ENCODE measurements around the gene TK1.
"Not testable (repeated sequence)": the region's sequence is repeated elsewhere in the genome, so short reads cannot be mapped to it uniquely, and the experiment has no call there.

Gene TK1

DNA sequence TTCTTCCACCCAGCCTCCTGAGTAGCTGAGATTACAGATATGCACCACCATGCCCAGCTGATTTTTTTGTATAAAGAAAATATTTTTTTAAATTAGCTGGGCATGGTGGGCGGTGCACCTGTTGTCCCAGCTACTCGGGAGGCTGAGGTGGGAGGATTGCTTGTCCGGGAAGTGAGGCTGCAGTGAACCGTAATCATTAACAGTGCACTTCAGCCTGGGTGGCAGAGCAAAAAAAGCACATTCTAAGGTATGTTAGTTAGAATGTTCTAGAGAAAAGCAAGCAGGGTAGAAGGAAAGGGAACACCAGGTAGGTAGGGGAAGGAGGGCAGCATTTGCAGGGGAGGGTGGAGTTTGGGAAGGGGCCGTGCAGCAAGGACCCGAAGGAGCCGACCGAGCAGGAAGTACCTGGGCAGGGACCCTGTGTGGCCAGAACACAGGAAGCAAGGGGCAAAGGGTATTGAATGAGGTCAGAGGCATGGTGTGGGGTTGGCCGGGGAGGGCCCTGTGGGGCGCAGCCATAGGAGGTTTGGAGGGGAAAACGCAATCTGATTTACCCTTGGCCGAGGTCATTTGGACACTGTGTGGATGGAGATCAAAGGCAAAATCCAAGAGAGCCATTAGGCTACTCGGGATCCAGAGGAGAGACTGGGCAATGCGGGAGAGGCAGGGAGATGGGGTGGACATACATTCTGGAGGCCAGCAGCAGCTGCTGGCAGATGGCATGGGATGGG, 38.4 kb downstream of the TK1 start:
- no peak for DNase-seq (ENCODE audit: low spot score)

DNA sequence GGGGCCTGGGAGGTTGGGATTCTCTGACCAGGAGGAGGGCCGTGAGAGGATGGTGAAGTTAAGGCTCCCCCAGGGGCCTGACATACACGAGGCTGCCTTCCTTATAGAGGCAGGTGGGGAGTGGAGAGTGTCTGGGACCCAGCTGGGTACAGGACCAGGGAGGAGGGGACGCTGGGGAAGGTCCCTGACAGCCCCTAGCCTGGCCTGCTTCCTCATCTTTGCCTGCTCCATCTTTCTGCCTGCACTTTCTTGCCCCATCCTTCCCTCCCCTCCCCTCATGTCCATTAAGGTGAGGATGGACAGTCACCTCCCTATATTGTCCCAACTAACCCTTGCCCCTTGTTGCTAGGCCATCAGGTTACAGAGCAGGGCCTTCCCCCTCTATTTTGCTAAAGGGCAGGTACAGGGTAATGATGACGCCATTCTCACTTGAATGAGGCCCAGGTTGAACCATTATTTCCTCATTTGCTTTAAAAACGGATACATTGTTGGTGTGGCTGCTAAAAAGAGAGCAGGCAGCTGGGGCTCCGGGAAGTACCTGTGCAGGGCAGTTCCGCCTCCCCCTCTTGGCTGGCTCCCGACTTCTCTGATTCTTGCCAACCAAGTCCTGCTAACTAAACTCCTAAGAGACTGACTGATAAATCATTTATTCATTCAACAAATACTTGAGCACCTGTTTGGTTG, 39.4 kb downstream of the TK1 start:
- DNase-seq (ENCODE audit: low spot score), result no peak

DNA sequence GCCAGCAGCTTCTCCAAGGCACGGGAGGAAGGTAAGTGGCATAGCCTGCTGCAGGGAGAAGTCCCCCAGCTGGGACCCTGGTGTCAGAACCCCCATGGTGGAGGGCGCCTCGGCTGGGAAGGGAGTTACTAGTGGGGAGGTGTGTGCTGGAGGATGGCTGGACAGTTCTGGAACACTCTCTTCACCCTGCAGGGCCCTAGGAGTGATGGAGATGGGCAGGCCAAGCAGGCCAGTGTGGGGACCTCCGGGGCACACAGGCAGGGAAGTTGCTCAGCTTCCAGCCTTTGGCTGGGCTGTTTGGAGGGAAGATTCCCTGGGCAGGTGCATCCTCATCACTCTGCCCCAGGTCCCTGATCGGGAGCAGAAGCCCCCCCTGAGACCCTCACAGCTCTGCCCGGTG, 40.0 kb downstream of the TK1 start:
- DNase-seq (ENCODE audit: low spot score), result no peak

DNA sequence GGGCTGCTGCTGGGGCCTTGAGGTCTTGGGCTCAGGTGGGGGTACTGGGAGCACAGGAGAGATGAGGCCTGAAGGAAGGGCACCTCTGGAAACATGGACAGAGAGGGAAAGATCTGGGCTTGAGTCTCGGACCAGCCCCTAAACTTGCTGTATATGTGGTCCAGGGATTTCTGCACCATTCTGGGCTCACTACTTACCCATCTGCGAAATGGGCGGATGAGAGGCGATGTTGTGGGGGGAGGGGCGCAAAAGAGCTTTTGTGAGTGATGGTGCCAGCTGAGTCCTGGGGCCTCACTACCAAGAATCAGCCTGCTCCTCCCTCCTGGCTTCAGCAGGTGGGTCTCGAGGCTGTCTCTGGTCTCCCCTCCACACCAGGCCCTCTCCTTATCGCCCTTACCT, 40.4 kb downstream of the TK1 start:
- DNase-seq (ENCODE audit: low spot score), result no peak

DNA sequence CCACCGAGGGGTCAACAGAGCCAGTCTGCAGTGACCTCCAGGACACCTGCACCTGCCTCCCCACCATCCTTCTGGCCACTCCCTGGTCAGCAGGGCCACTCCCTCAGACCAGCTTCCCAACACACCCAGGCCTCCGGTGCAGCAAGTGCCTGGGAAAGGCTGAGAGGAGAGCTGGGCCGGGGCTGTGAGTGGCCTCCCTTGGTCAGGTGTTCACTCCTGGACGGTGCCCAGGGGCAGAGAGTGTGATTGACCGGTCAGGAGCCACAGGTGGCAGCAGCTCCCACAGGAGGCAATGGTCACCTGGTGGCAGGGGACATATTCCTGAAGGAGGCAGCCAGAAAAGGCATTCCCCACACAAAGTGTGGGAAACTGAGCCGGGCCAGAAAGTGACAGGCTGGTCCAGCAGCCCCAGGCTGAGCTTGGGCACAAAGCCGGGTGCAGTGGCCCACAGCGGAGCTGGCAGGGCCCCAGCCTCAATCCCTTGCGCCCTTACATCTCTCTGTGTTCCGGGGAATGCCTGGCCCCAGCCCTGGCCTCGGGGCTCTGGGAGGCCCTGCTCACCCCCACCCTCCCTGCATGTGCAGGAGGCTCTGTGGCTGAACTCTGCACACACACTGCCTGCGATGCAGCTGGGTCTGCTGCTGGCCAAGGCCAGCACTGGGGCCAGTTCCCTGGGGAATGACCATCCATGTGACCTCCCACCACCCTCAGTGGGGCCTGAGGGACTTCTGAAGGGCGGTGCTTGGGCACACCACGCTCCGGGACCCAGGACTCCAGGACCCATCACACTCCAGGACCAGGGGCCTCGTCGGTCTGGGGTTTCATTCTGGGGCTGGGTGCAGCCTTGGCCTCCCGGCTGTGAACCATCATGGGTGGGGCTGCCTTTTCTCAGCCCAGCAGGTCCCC, 41.9 kb downstream of the TK1 start:
- no peak for DNase-seq (ENCODE audit: low spot score)

DNA sequence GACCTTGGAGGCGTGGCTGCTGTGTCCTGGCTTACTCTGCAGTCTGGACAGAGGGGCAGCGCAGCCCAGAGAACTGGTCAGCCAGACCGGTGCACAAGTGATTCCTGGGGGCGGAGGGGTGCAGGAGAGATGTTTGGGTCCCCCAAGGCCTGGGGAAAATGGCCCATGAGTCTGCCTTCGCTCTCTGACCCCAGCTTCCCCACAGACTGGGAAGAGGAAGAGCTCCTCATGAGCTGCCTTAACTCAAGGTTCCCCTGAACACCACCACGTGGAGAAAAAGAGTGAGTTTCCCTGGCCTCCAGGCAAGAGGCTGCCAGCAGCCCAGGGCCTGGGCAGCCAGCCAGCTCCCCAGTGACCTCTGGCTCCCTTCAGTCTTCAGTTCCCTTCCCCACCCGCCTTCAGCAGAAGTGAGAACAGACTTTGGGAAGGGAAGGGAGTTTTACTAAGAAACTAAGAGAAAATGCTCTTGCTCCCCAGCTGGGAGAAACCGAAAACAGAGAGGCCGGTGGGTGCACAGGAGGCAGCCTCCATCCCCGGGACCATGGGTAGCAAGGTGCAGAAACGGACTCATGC, 42.6 kb downstream of the TK1 start:
- DNase-seq (ENCODE audit: low spot score), result no peak

DNA sequence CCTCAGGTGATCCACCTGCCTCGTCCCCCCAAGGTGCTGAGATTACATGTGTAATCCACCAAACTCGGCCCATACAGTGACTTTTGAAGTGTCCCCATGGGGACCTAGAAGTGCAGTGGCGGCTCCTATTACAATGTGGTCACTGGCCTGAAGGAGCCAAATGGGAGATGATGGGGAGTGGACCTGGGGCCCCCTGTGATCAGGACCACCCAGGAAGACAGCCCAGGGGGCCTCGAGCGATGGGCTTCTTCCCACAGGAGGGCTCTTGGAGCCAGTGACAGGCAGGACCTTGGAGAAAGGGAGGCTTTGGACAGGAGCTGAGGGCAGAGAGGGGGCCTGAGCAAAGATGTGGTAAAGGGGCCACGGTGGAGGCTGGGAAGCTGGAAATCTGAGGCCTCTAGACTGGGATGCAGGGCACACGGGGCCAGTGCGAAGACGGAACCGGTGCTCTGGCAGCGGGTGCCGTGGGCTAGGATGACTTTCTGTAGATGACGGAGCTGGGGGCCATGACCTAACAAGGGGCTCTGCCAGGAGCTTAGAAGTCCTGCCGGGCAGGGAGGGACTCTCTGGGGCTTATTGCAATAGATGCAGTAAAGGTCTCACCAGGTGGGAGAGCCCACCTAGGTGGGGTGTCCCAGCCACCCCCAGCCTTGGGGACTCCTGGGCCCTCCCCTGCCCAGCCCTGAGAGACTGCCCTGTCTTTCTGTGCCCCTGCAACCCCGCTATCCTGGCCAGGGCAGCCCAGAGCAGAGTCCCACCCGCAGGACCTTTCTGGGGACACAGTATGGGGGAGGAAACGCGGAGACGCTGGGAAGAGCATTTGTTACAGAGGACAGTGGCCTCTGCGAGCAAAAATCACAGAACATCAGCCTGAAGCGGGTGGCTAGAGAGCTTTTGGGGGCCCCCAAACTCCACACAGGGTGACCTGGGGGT, 43.4 kb downstream of the TK1 start:
- DNase-seq (ENCODE audit: low spot score), result no peak

DNA sequence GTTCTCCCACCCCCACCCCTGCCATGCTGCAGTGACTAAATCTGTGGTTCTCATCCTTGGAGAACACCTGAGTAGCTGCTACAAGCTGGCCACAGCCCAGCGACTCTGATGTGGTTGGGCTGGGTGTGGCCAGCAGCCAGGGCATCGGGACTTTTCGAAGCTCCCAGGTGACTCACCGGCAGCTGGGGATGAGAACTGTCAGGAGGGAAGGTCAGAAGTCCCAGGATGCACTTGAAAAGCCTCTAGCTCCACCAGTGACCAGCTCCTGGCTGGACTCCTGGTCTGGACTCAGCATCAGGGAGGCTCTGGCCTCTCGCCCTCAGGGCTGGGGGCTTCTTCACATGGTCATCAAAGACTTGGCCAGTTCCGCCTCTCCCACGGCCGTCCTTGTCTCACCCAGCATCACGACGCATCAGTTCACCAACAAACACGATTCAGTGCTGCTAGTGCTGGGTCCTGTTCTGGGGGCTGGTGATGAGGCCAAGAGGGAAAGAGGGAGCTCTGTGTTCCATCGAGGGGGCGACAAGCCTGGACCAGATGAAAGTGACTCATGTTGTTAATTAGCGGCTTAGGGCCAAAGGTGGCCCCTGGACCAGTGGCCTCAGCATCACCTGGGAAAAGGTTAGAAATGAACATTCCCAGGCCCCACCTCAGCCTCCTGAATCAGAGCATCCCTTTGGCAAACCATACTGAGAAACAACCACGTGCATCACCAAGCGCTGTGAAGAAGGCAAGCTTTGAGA, 44.6 kb downstream of the TK1 start:
- no peak for DNase-seq (ENCODE audit: low spot score)

DNA sequence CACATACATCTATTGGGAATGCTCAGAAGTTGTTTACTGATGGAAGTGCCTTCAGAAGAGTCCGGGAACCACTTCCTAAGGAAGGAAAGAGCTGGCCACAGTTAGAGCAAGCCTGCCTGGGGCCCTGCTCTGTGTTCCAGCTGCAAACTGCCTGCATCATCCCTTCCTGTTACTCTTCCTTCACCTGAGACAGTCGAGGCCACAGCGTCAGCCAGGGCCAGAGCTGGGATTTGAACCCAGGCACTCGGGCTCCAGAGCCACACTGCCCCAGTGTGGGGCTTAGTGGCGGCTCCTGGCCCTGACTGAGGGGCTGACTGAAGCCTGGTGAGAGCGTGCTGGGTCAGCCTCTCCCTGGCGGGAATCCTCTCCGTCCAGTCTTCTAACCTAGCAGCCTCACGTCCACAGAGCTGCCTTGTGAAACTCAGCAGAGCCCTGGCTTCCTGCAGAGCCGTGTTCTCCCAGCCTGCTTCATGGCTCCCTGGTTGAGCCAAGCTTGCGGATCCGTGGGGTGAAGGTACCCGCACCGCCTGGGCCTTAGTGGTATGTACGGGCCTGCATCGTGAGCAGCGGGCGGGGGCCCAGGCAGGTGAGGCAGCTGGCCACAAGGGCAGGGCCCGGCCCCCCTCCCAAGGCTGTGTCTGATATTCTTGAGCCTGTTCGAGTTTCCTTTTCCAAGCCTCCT, 45.3 kb downstream of the TK1 start:
- DNase-seq (ENCODE audit: low spot score), result no peak

DNA sequence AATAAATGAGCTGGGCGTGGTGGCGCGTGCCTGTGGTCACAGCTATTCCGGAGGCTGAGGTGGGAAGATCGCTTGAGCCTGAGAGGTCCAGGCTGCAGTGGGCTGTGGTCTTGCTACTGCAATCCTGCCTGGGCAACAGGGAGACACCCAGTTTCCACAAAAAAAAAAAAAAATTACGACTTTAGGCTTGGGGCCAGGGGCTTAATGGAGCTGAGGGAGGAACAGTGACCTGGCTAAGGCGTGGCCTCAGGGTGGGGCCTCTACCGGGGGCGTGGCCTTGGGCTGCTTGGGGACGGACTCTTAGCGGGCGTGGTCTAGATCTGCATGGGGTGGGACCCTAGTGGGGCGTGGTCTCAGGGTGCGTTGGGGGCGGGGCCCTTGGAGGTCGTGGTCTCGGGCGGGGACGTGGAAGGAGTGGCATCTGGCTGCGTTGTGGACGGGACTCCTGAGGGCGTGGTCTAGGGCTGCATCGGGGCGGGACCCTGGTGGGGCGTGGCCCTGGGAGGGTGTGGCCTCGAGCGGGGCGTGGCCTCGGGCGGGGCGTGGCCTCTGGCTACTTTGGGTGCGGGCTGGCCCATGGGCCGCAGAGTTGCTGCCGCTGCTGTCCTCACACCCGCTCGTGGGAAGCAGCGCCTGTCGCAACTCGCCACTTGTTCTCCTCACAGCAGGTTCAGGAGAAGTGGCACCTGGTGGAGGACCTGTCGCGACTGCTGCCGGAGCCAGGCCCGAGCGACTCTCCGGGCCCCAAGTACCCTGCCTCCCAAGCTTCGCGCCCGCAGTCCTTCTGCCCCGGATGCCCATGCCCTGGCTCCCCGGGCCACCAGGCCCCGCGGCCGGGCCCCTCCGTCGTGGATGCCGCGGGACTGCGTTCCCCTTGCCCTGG, 46.4 kb downstream of the TK1 start:
- peak; percentile 99 for DNase-seq (ENCODE audit: low spot score)

DNA sequence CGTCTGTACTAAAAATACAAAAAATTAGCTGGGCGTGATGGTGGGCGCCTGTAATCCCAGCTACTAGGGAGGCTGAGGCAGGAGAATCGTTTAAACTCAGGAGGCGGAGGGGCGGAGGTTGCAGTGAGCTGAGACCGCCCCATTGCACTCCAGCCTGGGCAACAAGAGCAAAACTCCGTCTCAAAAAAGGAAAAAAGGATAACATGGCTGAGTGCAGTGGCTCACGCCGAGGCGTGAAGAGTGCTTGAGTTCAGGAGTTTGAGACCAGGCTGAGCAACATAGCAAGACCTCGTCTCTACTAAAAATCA, 47.0 kb downstream of the TK1 start:
- DNase-seq (ENCODE audit: low spot score), result not testable (repeated sequence)

DNA sequence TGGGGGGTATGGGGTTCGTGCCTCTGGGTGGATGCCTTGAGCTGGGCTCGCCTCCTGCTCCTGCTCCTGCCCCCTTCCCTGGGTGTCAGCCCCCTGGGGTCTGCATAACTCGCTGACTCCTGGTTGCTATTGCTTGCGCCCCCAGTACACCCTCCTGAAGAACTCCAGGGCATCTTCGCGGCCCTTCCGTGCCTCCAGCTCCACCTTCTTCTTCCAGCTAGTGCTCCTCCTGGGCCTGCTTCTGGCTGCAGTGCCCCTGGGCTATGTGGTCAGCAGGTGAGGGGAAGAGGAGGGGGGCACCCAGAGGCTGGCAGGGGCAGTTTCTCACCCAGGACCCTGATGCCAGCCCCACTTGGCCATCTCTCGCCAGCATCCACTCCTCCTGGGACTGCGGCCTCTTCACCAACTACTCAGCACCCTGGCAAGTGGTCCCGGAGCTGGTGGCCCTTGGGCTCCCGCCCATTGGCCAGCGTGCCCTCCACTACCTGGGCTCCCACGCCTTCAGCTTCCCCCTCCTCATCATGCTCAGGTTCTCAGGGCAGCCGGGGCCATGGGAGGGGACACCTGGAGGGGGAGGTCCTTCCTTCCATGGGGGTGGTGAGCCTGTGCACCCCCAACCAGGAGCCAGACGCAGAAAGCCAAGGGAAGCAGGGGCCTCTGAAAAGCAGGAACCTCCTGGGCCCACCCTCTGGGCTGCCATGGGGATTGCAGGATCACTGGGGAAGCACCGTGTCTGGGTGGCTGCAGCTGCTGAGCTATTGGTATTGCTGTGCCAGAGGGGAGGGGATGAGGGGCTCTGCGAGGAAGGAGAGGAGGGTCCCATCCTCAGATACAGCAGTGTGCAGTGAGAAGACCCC, 48.4 kb downstream of the TK1 start:
- DNase-seq (ENCODE audit: low spot score), result no peak

DNA sequence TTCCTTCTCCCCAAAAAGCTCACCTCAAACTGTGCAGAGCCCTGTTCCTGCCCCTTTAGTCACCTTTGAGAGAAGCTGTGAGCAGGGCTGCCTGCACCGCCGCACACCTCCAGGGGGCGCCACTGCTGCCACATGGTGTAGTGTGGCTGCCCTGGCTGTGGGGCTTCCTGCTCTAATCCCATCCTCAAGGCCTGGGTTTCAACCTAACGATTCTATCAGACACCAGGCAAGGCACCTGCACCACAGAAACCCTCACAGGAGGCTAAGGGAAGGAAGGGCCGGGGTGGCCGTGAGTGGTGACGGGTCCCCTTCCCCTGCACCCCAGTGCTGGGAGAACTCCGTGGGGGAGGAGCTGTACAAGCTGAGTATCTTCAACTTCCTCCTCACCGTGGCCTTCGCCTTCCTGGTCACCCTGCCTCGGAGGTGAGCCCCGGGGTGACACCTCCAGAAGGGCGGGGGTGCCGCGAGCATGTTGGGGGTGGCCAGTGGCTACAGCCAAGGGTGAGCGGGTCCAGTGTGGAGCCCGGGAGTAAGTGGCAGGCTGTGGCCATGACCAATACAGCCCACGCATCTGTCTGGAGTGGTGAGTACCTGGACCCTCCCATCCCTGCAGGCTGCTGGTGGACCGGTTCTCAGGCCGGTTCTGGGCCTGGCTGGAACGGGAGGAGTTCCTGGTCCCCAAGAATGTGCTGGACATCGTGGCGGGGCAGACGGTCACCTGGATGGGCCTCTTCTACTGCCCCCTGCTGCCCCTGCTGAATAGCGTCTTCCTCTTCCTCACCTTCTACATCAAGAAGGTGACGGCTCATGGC, 49.3 kb downstream of the TK1 start:
- DNase-seq (ENCODE audit: low spot score), result peak; percentile 49

DNA sequence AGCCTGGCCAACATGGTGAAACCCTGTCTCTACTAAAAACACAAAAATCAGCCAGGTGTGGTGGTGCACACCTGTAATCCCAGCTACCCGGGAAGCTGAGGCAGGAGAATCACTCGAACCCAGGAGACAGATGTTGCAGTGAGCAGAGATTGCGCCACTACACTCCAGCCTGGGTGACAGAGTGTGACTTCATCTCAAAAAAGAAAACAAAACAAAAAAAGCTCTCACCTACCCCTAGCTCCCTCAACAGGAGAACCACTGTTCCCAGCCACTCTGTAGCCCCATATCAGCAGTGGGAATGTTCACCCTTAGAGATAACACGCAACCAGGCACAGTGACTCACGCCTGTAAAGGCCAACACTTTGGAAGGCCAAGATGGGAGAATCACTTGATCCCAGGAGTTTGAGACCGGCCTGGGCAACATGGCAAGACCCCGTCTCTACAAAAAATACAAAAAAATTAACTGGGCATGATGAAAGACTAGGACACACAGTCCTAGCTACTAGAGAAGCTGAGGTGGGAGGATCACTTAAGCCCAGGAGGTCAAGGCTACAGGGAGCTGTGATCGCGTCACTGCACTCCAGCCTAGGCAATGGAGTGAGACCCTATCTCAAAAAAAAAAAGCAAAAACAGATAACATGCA, 50.9 kb downstream of the TK1 start:
- DNase-seq (ENCODE audit: low spot score), result no peak

DNA sequence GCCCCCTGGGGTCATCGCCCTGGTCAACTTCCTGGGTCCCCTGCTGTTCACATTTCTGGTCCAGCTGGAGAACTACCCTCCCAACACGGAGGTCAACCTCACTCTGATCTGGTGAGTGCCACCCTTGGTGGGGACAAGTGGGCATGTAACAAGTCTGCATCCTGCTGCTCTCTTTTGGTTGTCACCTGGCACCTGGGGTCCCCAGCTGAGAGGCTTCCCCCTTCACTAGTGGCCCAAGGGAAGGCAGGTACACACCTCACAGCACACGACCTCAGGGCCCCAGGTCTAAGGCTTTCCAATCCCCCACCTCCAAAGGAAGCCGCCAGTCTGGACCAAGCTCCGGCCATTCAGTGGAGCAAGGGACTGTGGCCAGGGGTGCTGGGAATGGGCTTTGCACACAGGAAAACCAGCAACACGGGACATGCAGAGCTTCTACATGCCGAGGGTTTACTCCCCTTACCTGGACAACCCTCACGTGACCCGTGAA, 51.9 kb downstream of the TK1 start:
- no peak for DNase-seq (ENCODE audit: low spot score)
